HL-60 (cell line): ENCODE data around the gene CFTR.

Source experiments
- DNase-seq, 2 experiments: peaks; one replicate each; pipeline ENCODE4 v3.0.0-alpha.2; 2010 to 2020; ENCODE audit warnings: low read depth in 1 of 2, low spot score in 1 of 2
- H3K27ac ChIP-seq: fragments of 250-450 bp; sonication (Bioruptor Pico); replicated peaks from 2 replicates; pipeline ENCODE4 v1.5.1; 2020; ENCODE audit warnings: mild to moderate bottlenecking, moderate library complexity
- H3K27me3 ChIP-seq: fragments of 250-450 bp; sonication (Bioruptor Pico); 2 replicates; pipeline ENCODE4 v1.5.1; 2021; ENCODE audit warnings: mild to moderate bottlenecking, moderate library complexity; ENCODE audit not compliant: insufficient read depth, poor library complexity, severe bottlenecking
- H3K4me3 ChIP-seq: replicated peaks from 2 replicates; pipeline ENCODE4 v1.5.1; 2011; ENCODE audit warnings: mild to moderate bottlenecking, control low read depth, low read length; ENCODE audit not compliant: insufficient read depth
- GABPA ChIP-seq: IDR thresholded peaks from 2 replicates; pipeline ENCODE4 v1.6.1; 2012; ENCODE audit warnings: low read depth
- POLR2AphosphoS5 ChIP-seq: IDR thresholded peaks from 2 replicates; pipeline ENCODE4 v1.6.1; 2012; ENCODE audit warnings: low read depth
- SPI1 ChIP-seq: IDR thresholded peaks from 2 replicates; pipeline ENCODE4 v1.6.1; 2012; ENCODE audit warnings: low read depth, mild to moderate bottlenecking, borderline replicate concordance
- TF ChIP-seq, protein P1 (sequence below): IDR thresholded peaks from one replicate; pipeline ENCODE4 v1.5.1; 2011; ENCODE audit warnings: low read length, control low read depth, inconsistent platforms; ENCODE audit not compliant: insufficient read depth
- TF ChIP-seq, protein P2 (sequence below): IDR thresholded peaks from 2 replicates; pipeline ENCODE4 v1.6.1; 2012; ENCODE audit warnings: low read depth; ENCODE audit not compliant: insufficient replicate concordance

Gene CFTR

DNA sequence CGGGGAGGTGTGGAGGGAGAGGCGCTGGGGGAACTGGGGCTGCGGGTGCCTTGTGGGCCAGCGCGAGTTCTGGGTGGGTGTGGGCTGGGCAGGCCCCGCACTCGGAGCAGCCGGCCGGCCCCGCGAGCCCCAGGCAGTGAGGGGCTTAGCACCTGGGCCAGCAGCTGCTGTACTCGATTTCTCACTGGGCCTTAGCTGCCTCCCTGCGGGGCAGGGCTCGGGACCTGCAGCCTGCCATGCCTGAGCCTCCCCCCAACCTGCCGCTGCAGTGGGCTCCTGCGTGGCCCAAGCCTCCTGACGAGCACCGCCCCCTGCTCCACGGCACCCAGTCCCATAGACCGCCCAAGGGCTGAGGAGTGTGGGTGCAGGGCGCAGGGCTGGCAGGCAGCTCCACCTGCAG lies 116.3 kb downstream of the CFTR start:
- no peak overlapping the region for H3K27ac ChIP-seq
- TF ChIP-seq SPI1 (no peak), POLR2AphosphoS5 (no peak), GABPA (no peak)
- TF ChIP-seq, protein P1, sequence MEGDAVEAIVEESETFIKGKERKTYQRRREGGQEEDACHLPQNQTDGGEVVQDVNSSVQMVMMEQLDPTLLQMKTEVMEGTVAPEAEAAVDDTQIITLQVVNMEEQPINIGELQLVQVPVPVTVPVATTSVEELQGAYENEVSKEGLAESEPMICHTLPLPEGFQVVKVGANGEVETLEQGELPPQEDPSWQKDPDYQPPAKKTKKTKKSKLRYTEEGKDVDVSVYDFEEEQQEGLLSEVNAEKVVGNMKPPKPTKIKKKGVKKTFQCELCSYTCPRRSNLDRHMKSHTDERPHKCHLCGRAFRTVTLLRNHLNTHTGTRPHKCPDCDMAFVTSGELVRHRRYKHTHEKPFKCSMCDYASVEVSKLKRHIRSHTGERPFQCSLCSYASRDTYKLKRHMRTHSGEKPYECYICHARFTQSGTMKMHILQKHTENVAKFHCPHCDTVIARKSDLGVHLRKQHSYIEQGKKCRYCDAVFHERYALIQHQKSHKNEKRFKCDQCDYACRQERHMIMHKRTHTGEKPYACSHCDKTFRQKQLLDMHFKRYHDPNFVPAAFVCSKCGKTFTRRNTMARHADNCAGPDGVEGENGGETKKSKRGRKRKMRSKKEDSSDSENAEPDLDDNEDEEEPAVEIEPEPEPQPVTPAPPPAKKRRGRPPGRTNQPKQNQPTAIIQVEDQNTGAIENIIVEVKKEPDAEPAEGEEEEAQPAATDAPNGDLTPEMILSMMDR = no peak
- TF ChIP-seq, protein P2, sequence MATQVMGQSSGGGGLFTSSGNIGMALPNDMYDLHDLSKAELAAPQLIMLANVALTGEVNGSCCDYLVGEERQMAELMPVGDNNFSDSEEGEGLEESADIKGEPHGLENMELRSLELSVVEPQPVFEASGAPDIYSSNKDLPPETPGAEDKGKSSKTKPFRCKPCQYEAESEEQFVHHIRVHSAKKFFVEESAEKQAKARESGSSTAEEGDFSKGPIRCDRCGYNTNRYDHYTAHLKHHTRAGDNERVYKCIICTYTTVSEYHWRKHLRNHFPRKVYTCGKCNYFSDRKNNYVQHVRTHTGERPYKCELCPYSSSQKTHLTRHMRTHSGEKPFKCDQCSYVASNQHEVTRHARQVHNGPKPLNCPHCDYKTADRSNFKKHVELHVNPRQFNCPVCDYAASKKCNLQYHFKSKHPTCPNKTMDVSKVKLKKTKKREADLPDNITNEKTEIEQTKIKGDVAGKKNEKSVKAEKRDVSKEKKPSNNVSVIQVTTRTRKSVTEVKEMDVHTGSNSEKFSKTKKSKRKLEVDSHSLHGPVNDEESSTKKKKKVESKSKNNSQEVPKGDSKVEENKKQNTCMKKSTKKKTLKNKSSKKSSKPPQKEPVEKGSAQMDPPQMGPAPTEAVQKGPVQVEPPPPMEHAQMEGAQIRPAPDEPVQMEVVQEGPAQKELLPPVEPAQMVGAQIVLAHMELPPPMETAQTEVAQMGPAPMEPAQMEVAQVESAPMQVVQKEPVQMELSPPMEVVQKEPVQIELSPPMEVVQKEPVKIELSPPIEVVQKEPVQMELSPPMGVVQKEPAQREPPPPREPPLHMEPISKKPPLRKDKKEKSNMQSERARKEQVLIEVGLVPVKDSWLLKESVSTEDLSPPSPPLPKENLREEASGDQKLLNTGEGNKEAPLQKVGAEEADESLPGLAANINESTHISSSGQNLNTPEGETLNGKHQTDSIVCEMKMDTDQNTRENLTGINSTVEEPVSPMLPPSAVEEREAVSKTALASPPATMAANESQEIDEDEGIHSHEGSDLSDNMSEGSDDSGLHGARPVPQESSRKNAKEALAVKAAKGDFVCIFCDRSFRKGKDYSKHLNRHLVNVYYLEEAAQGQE = no peak
- DNase-seq = no peak

DNA sequence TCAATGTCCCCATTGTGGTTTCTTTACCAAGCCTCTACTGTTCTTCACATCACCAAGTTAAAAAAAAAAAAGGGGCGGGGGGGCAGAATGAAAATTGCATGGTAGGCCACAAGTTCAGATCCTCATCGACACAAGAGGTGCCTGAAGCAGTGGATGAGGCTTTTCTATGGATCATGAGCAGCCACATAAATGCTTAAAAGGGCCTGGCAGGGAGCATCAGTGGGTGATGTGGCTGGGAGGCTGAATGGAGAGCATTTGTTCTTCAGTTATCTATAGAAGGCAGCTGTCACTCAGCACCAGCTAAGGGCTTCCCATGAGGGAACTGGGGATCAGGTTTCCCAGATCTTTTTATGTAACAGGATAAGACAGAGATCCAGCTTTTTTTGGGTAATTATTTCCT lies 117.9 kb downstream of the CFTR start:
- H3K27ac ChIP-seq = no peak overlapping the region
- no peak overlapping the region for H3K4me3 ChIP-seq
- no peak for DNase-seq
- H3K27me3 ChIP-seq = no peaks in the 10 kb centered on the region
- TF ChIP-seq, protein P2 = no peak
- TF ChIP-seq GABPA = no peak
- TF ChIP-seq POLR2AphosphoS5 = no peak
- TF ChIP-seq, protein P1 = no peak
- TF ChIP-seq SPI1 = no peak

More for the DNA sequence above, 116.3 kb downstream of the CFTR start:
- Histone ChIP-seq H3K27me3 (no peaks in the 10 kb centered on the region), H3K4me3 (no peak overlapping the region)

DNA sequence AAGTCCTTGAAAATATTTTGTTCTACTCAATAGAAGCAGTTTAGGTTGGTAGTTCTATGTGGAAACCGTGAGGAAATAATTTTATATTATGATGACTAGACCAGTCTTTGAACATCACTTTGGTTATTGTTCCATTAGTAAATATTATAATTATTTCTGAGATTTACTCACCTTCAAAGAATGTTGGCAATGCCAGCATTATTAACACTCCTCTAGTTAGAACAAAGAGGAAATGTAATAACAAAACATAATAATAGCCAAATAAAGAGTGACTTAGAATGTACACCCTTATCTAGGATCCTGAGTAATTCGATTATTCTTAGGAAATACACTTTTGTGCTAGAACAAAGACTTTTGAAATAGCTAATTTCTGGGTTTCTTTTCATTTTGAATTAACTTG lies 121.1 kb downstream of the CFTR start:
- no peaks in the 10 kb centered on the region for H3K27me3 ChIP-seq
- DNase-seq = no peak
- H3K4me3 ChIP-seq = no peak overlapping the region
- TF ChIP-seq GABPA (no peak), POLR2AphosphoS5 (no peak)
- TF ChIP-seq, protein P1 = no peak
- no peak overlapping the region for H3K27ac ChIP-seq

DNA sequence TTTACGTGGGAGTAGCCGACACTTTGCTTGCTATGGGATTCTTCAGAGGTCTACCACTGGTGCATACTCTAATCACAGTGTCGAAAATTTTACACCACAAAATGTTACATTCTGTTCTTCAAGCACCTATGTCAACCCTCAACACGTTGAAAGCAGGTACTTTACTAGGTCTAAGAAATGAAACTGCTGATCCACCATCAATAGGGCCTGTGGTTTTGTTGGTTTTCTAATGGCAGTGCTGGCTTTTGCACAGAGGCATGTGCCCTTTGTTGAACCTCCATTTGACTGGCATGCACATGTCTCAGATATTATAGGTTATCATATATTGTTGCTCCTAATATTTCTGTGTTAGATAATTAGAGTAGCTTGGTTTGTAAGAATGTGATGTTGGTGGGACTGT lies 123.8 kb downstream of the CFTR start:
- H3K27ac ChIP-seq = no peak overlapping the region
- TF ChIP-seq POLR2AphosphoS5 (no peak), GABPA (no peak), SPI1 (no peak)
- TF ChIP-seq, protein P2 = no peak
- TF ChIP-seq, protein P1 = no peak
- no peak overlapping the region for H3K4me3 ChIP-seq
- no peak for DNase-seq
- no peaks in the 10 kb centered on the region for H3K27me3 ChIP-seq
